ENCODE measurements around the gene VCP. TPM values are rescaled to one million over a fixed set of nuclear protein-coding genes. Genes with fewer than 3 reads are reported as not detected.

The VCP gene
- total RNA-seq, 6 experiments from 2014 or later = 108 to 159 (median 138) TPM

GRCh38 chr9:35076848-35077247 is 4.4 kb upstream of the VCP start:
- Histone ChIP-seq H3K4me3 (no peak overlapping the region), H3K36me3 (no peaks in the 10 kb centered on the region), H3K27ac (no peak overlapping the region), H3K27me3 (no peaks in the 10 kb centered on the region), H3K4me1 (peaks cover 0 to 10% (median 0%) of the 10 kb centered on the region in 4 donors), H3K9me3 (no peaks in the 10 kb centered on the region)
- DNase-seq = no peak
- intact Hi-C loops (cut with DNase I) = no loop called here
- TF ChIP-seq POLR2A (IDR thresholded peaks at IDR 0.05) = no peak
- TF ChIP-seq, protein P1, sequence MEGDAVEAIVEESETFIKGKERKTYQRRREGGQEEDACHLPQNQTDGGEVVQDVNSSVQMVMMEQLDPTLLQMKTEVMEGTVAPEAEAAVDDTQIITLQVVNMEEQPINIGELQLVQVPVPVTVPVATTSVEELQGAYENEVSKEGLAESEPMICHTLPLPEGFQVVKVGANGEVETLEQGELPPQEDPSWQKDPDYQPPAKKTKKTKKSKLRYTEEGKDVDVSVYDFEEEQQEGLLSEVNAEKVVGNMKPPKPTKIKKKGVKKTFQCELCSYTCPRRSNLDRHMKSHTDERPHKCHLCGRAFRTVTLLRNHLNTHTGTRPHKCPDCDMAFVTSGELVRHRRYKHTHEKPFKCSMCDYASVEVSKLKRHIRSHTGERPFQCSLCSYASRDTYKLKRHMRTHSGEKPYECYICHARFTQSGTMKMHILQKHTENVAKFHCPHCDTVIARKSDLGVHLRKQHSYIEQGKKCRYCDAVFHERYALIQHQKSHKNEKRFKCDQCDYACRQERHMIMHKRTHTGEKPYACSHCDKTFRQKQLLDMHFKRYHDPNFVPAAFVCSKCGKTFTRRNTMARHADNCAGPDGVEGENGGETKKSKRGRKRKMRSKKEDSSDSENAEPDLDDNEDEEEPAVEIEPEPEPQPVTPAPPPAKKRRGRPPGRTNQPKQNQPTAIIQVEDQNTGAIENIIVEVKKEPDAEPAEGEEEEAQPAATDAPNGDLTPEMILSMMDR (IDR thresholded peaks at IDR 0.05) = no peak
- ATAC-seq = no peak
- WGBS (ENCODE audit: insufficient coverage, low coverage, low lambda C conversion rate, missing lambda C conversion rate) = no CpG with 5 or more reads among the region's 4 CpGs

DNA sequence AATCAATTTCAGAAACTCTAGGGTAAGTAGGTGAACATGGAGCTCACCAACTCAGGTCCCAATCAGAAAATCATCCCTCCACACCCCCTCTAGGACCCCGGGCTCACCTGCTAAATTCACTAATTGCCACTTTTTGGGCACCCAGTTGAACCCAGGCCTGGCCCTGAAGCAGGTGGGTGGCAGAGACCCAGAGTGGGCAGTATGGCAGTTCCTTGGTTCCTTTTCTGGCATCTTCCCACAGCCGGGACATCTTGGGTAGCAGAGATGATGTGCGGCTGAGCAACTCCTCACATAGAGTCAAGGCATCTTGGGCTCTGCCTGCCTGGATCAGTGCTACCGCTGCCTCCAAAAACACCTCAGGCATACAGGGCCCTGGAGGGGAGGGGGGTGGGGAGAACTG is 2.9 kb upstream of the VCP start:
- peaks cover 0 to 18% (median 1%) of the 10 kb centered on the region in 4 donors for H3K4me1 ChIP-seq
- ATAC-seq (no peak), DNase-seq (no peak)
- H3K4me3 ChIP-seq = no peak overlapping the region
- WGBS (ENCODE audit: insufficient coverage, low coverage, low lambda C conversion rate, missing lambda C conversion rate) = 94% methylated on average over 2 of the region's 4 CpGs
- H3K9me3 ChIP-seq = no peaks in the 10 kb centered on the region
- H3K36me3 ChIP-seq = no peaks in the 10 kb centered on the region
- intact Hi-C loops (cut with DNase I) = no loop called here
- no peak overlapping the region for H3K27ac ChIP-seq
- TF ChIP-seq POLR2A (IDR thresholded peaks at IDR 0.05) = no peak
- TF ChIP-seq, protein P1 (IDR thresholded peaks at IDR 0.05) = no peak
- H3K27me3 ChIP-seq = no peaks in the 10 kb centered on the region

- 96% methylated on average over 8 of the region's 8 CpGs for WGBS (ENCODE audit: insufficient coverage, low coverage, low lambda C conversion rate, missing lambda C conversion rate)
These were observed 2.4 kb upstream of the VCP start for GRCh38 chr9:35074791-35075190.

GRCh38 chr9:35074141-35074540 is 1.7 kb upstream of the VCP start:
- ATAC-seq = no peak

More at GRCh38 chr9:35074791-35075190, 2.4 kb upstream of the VCP start:
- H3K4me3 ChIP-seq = no peak overlapping the region
- H3K9me3 ChIP-seq = no peaks in the 10 kb centered on the region
- no peak for TF ChIP-seq POLR2A (IDR thresholded peaks at IDR 0.05)
- TF ChIP-seq, protein P1 (IDR thresholded peaks at IDR 0.05) = no peak
- H3K36me3 ChIP-seq = no peaks in the 10 kb centered on the region
- no peak overlapping the region for H3K27ac ChIP-seq
- intact Hi-C loops (cut with DNase I) = no loop called here
- DNase-seq (no peak), ATAC-seq (no peak)
- peaks cover 0 to 24% (median 6%) of the 10 kb centered on the region in 4 donors for H3K4me1 ChIP-seq
- no peaks in the 10 kb centered on the region for H3K27me3 ChIP-seq

More at GRCh38 chr9:35074141-35074540, 1.7 kb upstream of the VCP start:
- Histone ChIP-seq H3K36me3 (peaks cover 0 to under 1% (median 0%) of the 10 kb centered on the region in 4 donors), H3K27me3 (no peaks in the 10 kb centered on the region), H3K4me3 (no peak overlapping the region), H3K4me1 (peaks cover 0 to 28% (median 9%) of the 10 kb centered on the region in 4 donors), H3K9me3 (no peaks in the 10 kb centered on the region), H3K27ac (no peak overlapping the region)
- no peak for DNase-seq
- no peak for TF ChIP-seq POLR2A (IDR thresholded peaks at IDR 0.05)
- TF ChIP-seq, protein P1 (IDR thresholded peaks at IDR 0.05) = no peak
- 91% methylated on average over 4 of the region's 6 CpGs for WGBS (ENCODE audit: insufficient coverage, low coverage, low lambda C conversion rate, missing lambda C conversion rate)
- intact Hi-C loops (cut with DNase I) = no loop called here

Data from right lobe of liver (tissue), 6 donors.